CD4-positive, alpha-beta T cell (primary cell): ENCODE measurements around the gene ESYT2. TPM values are rescaled to one million over a fixed set of nuclear protein-coding genes. Genes with fewer than 3 reads are reported as not detected.
"Not testable (repeated sequence)": the region's sequence is repeated elsewhere in the genome, so short reads cannot be mapped to it uniquely, and the experiment has no call there.

Experiments used
- ATAC-seq: fragments of 200-7000 bp; cut with Tn5 transposase; one replicate; pipeline ENCODE4 v1.10.0; 2022; ENCODE audit warnings: mild to moderate bottlenecking; ENCODE audit not compliant: poor library complexity
- CTCF ChIA-PET: fragments of 350-600 bp; sonication (Branson Sonifier 250); formaldehyde crosslinking; loops from one replicate; lab custom pipeline; 2021; ENCODE audit warnings: antibody characterized with exemption, inconsistent platforms; lab: Charles Lee
- POLR2A ChIA-PET: fragments of 350-600 bp; sonication (Branson Sonifier 250); formaldehyde crosslinking; loops from one replicate; lab custom pipeline; 2021; ENCODE audit warnings: antibody characterized with exemption, inconsistent platforms; lab: Charles Lee
- DNase-seq, 14 experiments: peaks; one replicate each; pipeline ENCODE4 v3.0.0-alpha.2; 2013 to 2020; ENCODE audit warnings: mixed read lengths in 2 of 14
- H3K27ac ChIP-seq, 2 donors: one replicate each; pipeline versions ENCODE4 v1.5.1 to v1.7.0; 2013; ENCODE audit warnings: low read length in 2 of 2, low read depth in 1 of 2, mild to moderate bottlenecking in 1 of 2
- H3K27me3 ChIP-seq, 2 experiments: 1 replicate in 1 of 2; 2 replicates in 1 of 2; pipeline versions ENCODE4 v1.6.1 to v1.7.0; 2013; ENCODE audit warnings: low read length in 2 of 2, control low read depth in 1 of 2, mild to moderate bottlenecking in 1 of 2, moderate library complexity in 1 of 2; ENCODE audit not compliant: insufficient read depth in 2 of 2, control insufficient read depth in 1 of 2
- H3K36me3 ChIP-seq: one replicate; pipeline ENCODE4 v1.6.1; 2013; ENCODE audit warnings: low read length, control low read depth; ENCODE audit not compliant: insufficient read depth
- H3K4me1 ChIP-seq: one replicate; pipeline ENCODE4 v1.6.1; 2013; ENCODE audit warnings: low read length, control low read depth; ENCODE audit not compliant: insufficient read depth
- H3K4me3 ChIP-seq: one replicate; pipeline ENCODE4 v1.5.1; 2013; ENCODE audit warnings: mild to moderate bottlenecking, low read length, moderate library complexity
- H3K9me3 ChIP-seq, 2 experiments: 1 replicate in 1 of 2; 2 replicates in 1 of 2; pipeline versions ENCODE4 v1.6.1 to v1.7.0; 2013; ENCODE audit warnings: low read length in 2 of 2, mild to moderate bottlenecking in 2 of 2, control low read depth in 1 of 2, moderate library complexity in 1 of 2; ENCODE audit not compliant: control insufficient read depth in 1 of 2, insufficient read depth in 1 of 2
- H3K27ac Mint-ChIP-seq: one replicate; pipeline ENCODE4 v1.8.0; 2020; ENCODE audit warnings: mixed read lengths
- H3K27me3 Mint-ChIP-seq: one replicate; pipeline ENCODE4 v1.8.0; 2021; ENCODE audit warnings: mixed read lengths
- H3K36me3 Mint-ChIP-seq: one replicate; pipeline ENCODE4 v1.8.0; 2021; ENCODE audit warnings: low read depth, mixed read lengths
- H3K4me1 Mint-ChIP-seq: one replicate; pipeline ENCODE4 v1.8.0; 2021; ENCODE audit warnings: low read depth, mixed read lengths
- H3K4me3 Mint-ChIP-seq: one replicate; pipeline ENCODE4 v1.8.0; 2020; ENCODE audit warnings: mild to moderate bottlenecking, mixed read lengths
- H3K9me3 Mint-ChIP-seq: one replicate; pipeline ENCODE4 v1.8.0; 2020; ENCODE audit warnings: mixed read lengths
- intact Hi-C, 2 experiments: fragments of 100-400 bp; cut with DNase I in 1 of 2; cut with micrococcal nuclease in 1 of 2; formaldehyde crosslinking; loops; one replicate each; pipeline versions ENCODE4 v1.15.1 to v1.9.0; 2023 to 2025; cut with DNase I, micrococcal nuclease
- polyA plus RNA-seq, 2 donors: library from polyadenylated mRNA; unstranded; fragments of 120-200 nt; gene quantifications; one replicate each; pipeline ENCODE4 v1.2.1, GENCODE V29; 2013
- total RNA-seq, 174 experiments: library from RNA in 2 of 174; stranded (reverse) in 2 of 174; gene quantifications; one replicate each; pipeline ENCODE4 v1.2.3 and lab custom pipeline; 2021 to 2026
- TF ChIP-seq, protein P1 (sequence below): fragments of 200-600 bp; IDR thresholded peaks from one replicate; pipeline ENCODE4 v1.8.0; 2022; ENCODE audit warnings: antibody characterized with exemption, mild to moderate bottlenecking

Gene ESYT2, protein sequence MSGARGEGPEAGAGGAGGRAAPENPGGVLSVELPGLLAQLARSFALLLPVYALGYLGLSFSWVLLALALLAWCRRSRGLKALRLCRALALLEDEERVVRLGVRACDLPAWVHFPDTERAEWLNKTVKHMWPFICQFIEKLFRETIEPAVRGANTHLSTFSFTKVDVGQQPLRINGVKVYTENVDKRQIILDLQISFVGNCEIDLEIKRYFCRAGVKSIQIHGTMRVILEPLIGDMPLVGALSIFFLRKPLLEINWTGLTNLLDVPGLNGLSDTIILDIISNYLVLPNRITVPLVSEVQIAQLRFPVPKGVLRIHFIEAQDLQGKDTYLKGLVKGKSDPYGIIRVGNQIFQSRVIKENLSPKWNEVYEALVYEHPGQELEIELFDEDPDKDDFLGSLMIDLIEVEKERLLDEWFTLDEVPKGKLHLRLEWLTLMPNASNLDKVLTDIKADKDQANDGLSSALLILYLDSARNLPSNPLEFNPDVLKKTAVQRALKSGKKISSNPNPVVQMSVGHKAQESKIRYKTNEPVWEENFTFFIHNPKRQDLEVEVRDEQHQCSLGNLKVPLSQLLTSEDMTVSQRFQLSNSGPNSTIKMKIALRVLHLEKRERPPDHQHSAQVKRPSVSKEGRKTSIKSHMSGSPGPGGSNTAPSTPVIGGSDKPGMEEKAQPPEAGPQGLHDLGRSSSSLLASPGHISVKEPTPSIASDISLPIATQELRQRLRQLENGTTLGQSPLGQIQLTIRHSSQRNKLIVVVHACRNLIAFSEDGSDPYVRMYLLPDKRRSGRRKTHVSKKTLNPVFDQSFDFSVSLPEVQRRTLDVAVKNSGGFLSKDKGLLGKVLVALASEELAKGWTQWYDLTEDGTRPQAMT
- total RNA-seq (100 to 1,000 TPM; 106 to 112 TPM), total RNA-seq (lab: John Stamatoyannopoulos, UW) (160 to 693 (median 393) reads per million in 172 experiments)
- 123 TPM for polyA plus RNA-seq (2013, experiment 1 of 2)
- polyA plus RNA-seq (2013, experiment 2 of 2), result 102 TPM

DNA sequence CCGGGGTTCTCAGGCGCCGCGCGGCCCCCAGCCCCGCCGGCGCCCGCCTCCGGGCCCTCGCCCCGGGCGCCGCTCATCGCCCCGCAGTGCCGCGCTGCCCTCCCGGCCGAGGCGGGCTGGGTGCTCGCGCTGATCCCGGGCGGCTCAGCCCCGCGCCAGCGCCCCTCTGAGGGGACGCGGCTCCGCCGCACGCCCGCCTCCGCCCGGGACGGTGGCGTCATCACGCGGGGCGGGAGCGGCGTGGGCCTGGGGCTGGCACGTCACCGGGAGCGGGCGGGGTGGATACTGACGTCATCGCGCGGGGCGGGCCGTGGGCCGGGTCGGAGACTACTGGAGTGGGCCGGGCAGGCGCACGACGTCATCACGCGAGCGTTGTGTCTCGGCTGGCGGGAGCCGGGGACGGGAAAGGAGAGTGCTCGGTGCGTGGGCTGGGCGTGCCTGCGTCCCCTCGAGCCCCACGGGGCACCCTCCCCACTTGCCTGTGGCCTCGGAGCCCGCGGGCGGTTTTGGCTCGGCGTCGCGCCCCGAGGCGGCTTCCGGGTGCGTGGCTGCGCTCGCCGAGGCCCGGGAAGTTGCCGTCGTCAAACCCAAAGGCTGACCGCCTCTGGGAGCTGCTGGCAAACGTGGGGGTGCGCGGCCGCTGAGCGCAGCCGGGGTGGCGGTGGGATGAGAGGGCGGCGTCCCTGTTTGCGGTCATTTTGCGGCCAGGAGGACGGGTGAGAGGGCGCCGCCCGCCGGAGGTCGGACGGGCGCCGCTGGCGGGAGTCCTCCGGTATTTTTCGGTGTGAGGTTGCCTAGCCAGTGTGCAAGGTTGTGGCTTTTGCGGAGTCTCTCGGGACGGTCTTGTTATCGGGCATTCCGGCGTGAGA is at the start of gene ESYT2:
TSS of gene ESYT2 (minus strand) at position 168 of the 869 bp plus-strand sequence. CDS start at position 77, 91 bp downstream.
- ATAC-seq (peak; percentile 77), DNase-seq (peak; percentile 98 to 100 (median 100))
- TF ChIP-seq, protein P1, sequence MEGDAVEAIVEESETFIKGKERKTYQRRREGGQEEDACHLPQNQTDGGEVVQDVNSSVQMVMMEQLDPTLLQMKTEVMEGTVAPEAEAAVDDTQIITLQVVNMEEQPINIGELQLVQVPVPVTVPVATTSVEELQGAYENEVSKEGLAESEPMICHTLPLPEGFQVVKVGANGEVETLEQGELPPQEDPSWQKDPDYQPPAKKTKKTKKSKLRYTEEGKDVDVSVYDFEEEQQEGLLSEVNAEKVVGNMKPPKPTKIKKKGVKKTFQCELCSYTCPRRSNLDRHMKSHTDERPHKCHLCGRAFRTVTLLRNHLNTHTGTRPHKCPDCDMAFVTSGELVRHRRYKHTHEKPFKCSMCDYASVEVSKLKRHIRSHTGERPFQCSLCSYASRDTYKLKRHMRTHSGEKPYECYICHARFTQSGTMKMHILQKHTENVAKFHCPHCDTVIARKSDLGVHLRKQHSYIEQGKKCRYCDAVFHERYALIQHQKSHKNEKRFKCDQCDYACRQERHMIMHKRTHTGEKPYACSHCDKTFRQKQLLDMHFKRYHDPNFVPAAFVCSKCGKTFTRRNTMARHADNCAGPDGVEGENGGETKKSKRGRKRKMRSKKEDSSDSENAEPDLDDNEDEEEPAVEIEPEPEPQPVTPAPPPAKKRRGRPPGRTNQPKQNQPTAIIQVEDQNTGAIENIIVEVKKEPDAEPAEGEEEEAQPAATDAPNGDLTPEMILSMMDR, result no peak
- POLR2A ChIA-PET, result interaction anchor here (0.6 to 10.0 kb wide), 24 partner anchors 15 to 1906 kb away, joined by 3 to 256 read pairs (median 4); partner anchors contain the start of genes DYNC2I1 and NCAPG2
- no peaks in the 10 kb centered on the region for H3K27me3 Mint-ChIP-seq
- H3K4me3 Mint-ChIP-seq, result peak within 1 kb of the TSS; percentile 93
- Histone ChIP-seq H3K27ac (peak within 1 kb of the TSS; percentile 91 to 95), H3K36me3 (peaks cover 8% of the 10 kb centered on the region), H3K27me3 (no peaks in the 10 kb centered on the region), H3K4me1 (peaks cover 33% of the 10 kb centered on the region), H3K4me3 (peak within 1 kb of the TSS; percentile 83), H3K9me3 (no peaks in the 10 kb centered on the region)
- CTCF ChIA-PET, result interaction anchor here (0.7 to 1.9 kb wide), 10 partner anchors 11 to 125 kb away, joined by 3 to 8 read pairs (median 4); partner anchors contain the start of gene NCAPG2
- intact Hi-C loops, result loop anchor here (1.0 to 10.0 kb wide), 8 partner anchors 15 to 125 kb away; partner anchors contain the start of genes DYNC2I1 (in 2 of the 2) and NCAPG2 (in 2 of the 2)
- peaks cover 34% of the 10 kb centered on the region for H3K4me1 Mint-ChIP-seq
- H3K9me3 Mint-ChIP-seq, result no peaks in the 10 kb centered on the region
- H3K27ac Mint-ChIP-seq, result peak within 1 kb of the TSS; percentile 92
- peaks cover 19% of the 10 kb centered on the region for H3K36me3 Mint-ChIP-seq

DNA sequence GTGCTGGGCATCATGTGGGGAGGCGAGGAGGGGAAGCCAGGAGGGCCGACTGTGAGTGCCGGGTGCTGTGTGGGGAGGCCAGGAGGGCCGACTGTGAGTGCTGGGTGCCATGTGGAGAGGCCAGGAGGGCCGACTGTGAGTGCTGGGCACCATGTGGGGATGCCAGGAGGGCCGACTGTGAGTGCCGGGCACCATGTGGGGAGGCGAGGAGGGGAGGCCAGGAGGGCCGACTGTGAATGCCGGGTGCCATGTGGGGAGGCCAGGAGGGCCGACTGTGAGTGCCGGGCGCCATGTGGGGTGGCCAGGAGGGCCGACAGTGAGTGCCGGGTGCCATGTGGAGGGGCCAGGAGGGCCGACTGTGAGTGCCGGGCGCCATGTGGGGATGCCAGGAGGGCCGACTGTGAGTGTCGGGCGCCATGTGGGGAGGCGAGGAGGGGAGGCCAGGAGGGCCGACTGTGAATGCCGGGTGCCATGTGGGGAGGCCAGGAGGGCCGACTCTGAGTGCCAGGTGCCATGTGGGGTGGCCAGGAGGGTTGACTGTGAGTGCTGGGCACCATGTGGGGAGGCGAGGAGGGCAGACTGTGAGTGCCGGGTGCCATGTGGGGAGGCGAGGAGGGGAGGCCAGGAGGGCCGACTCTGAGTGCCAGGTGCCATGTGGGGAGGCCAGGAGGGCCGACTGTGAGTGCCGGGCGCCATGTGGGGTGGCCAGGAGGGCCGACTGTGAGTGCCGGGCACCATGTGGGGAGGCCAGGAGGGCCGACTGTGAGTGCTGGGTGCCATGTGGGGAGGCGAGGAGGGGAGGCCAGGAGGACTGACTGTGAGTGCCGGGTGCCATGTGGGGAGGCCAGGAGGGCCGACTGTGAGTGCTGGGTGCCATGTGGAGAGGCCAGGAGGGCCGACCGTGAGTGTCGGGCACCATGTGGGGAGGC is 49.1 kb upstream of the ESYT2 start:
- H3K27me3 Mint-ChIP-seq, H3K27me3 ChIP-seq, POLR2A ChIA-PET, H3K9me3 Mint-ChIP-seq, H3K9me3 ChIP-seq, DNase-seq, CTCF ChIA-PET, H3K4me3 ChIP-seq, H3K4me3 Mint-ChIP-seq, H3K4me1 Mint-ChIP-seq, H3K27ac Mint-ChIP-seq, H3K27ac ChIP-seq, intact Hi-C loops, ATAC-seq, H3K4me1 ChIP-seq: not testable (repeated sequence)
- peaks cover 56% of the 10 kb centered on the region for H3K36me3 Mint-ChIP-seq
- peaks cover 29% of the 10 kb centered on the region for H3K36me3 ChIP-seq

DNA sequence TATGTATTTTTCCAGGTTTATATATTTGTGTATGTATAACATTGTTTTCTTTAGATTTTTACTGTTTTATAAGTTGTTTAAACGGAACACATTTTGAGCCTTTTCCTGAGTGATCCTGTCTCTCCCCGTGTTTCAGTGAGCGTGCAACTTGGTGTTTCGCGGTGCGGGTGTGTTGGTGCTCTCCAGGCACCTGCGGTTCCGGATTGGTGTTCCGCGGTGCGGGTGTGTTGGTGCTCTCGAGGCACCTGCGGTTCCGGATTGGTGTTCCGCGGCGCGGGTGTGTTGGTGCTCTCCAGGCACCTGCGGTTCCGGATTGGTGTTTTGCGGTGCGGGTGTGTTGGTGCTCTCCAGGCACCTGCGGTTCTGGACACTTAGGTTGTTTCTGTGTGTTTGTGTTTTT is 47.7 kb upstream of the ESYT2 start:
- H3K27ac ChIP-seq, result no peak overlapping the region
- ATAC-seq (no peak), DNase-seq (no peak)
- Mint-ChIP-seq H3K9me3 (no peaks in the 10 kb centered on the region), H3K36me3 (peaks cover 55% of the 10 kb centered on the region), H3K4me3 (no peak overlapping the region), H3K27ac (no peak overlapping the region), H3K27me3 (no peaks in the 10 kb centered on the region), H3K4me1 (no peaks in the 10 kb centered on the region)
- intact Hi-C loops, result no loop called here
- ChIA-PET POLR2A (no interaction called here), CTCF (no interaction called here)
- no peak overlapping the region for H3K4me3 ChIP-seq
- H3K27me3 ChIP-seq, result no peaks in the 10 kb centered on the region
- peaks cover 29% of the 10 kb centered on the region for H3K36me3 ChIP-seq
- H3K9me3 ChIP-seq, result no peaks in the 10 kb centered on the region
- TF ChIP-seq, protein P1, result no peak
- H3K4me1 ChIP-seq, result no peaks in the 10 kb centered on the region
